DND-41 (cell line): ENCODE data around the gene ROBO4.

Source experiments
- ATAC-seq: fragments of 200-7000 bp; cut with Tn5 transposase; 3 replicates; pipeline ENCODE4 v1.9.1; 2021; ENCODE audit warnings: low read depth; ENCODE audit not compliant: insufficient read depth
- DNase-seq: peaks from one replicate; pipeline ENCODE4 v3.0.0-alpha.2; 2020
- H2AFZ ChIP-seq: 2 replicates; pipeline ENCODE4 v1.6.0; 2012; ENCODE audit warnings: low read depth, low read length
- H3K27ac ChIP-seq: 2 replicates; pipeline ENCODE4 v1.5.1; 2012; ENCODE audit warnings: low read length, inconsistent platforms
- H3K27me3 ChIP-seq: fragments of 200-600 bp; sonication (generic); 2 replicates; pipeline ENCODE4 v1.6.0; 2012; ENCODE audit warnings: low read length, mild to moderate bottlenecking, inconsistent platforms; ENCODE audit not compliant: insufficient read depth, poor library complexity
- H3K36me3 ChIP-seq: 2 replicates; pipeline ENCODE4 v1.5.1; 2012; ENCODE audit warnings: low read length, inconsistent platforms; ENCODE audit not compliant: insufficient read depth
- H3K4me1 ChIP-seq: 2 replicates; pipeline ENCODE4 v1.5.1; 2012; ENCODE audit warnings: mild to moderate bottlenecking, low read length; ENCODE audit not compliant: insufficient read depth
- H3K4me2 ChIP-seq: 2 replicates; pipeline ENCODE4 v1.6.0; 2012; ENCODE audit warnings: mild to moderate bottlenecking, moderate library complexity, low read length, inconsistent platforms; ENCODE audit not compliant: insufficient read depth
- H3K4me3 ChIP-seq, 2 experiments: fragments of 200-600 bp in 1 of 2; shearing (Covaris generic) in 1 of 2; 2 replicates each; pipeline ENCODE4 v1.5.1; 2012 to 2016; ENCODE audit warnings: inconsistent platforms in 2 of 2, low read length in 2 of 2, mild to moderate bottlenecking in 2 of 2, low read depth in 1 of 2, moderate library complexity in 1 of 2
- H3K79me2 ChIP-seq: 2 replicates; pipeline ENCODE4 v1.6.0; 2012; ENCODE audit warnings: low read length, inconsistent platforms; ENCODE audit not compliant: insufficient read depth
- H3K9ac ChIP-seq: 2 replicates; pipeline ENCODE4 v1.6.0; 2012; ENCODE audit warnings: low read depth, mild to moderate bottlenecking, inconsistent platforms, low read length, moderate library complexity
- H3K9me3 ChIP-seq: 2 replicates; pipeline ENCODE4 v1.5.1; 2012; ENCODE audit warnings: low read length, moderate library complexity, mild to moderate bottlenecking, inconsistent platforms; ENCODE audit not compliant: insufficient read depth, severe bottlenecking
- H4K20me1 ChIP-seq: 2 replicates; pipeline ENCODE4 v1.6.0; 2012; ENCODE audit warnings: low read length; ENCODE audit not compliant: insufficient read depth
- EZH2 ChIP-seq: IDR thresholded peaks from 3 replicates; pipeline ENCODE4 v1.6.1; 2012; ENCODE audit warnings: borderline replicate concordance, low read depth, mild to moderate bottlenecking, moderate library complexity, low read length, inconsistent platforms; ENCODE audit not compliant: severe bottlenecking
- TF ChIP-seq, protein P1 (sequence below): IDR thresholded peaks from 2 replicates; pipeline ENCODE4 v1.5.1; 2012; ENCODE audit warnings: borderline replicate concordance, low read length, moderate library complexity, mild to moderate bottlenecking; ENCODE audit not compliant: poor library complexity, severe bottlenecking; ENCODE audit errors: extremely low read depth

ROBO4 gene

DNA sequence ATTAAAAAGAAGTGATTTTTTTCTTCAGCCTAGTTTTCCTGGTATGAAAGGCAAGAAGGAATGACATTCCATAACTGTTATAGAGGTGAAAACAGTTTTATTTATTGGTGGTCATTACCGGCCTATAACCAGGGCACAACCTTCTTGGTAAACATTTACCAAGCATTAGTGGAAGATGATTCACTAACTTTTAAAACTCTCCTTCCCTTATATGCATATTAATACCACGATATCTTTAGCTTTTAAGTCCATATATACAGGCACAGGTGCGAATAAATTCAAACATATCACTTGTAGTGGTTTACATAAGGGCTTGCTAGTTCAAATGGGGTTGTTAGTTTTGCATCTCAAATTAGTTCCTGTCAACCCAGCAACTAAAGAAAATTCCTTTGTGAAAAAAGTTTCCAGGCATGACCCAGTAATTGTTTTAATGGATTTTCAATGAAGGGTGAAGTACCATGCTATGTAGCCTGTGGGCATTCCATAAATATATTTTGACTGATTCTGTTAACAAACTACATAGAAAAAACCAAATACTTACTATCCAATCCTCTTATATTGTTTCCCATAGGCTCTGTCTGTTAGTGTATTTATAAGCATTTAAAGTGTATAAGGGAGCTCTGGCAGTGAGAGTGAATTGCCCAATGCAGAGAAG is 63.0 kb downstream of the ROBO4 start:
- ATAC-seq (no peak), DNase-seq (no peak)
- Histone ChIP-seq H3K4me3 (no peak overlapping the region), H3K79me2 (no peaks in the 10 kb centered on the region), H3K9ac (no peak overlapping the region), H2AFZ (no peak overlapping the region), H3K9me3 (no peaks in the 10 kb centered on the region), H3K4me2 (no peak overlapping the region), H3K27me3 (peaks cover 3% of the 10 kb centered on the region), H3K27ac (no peak overlapping the region), H3K36me3 (no peaks in the 10 kb centered on the region), H4K20me1 (no peaks in the 10 kb centered on the region), H3K4me1 (no peaks in the 10 kb centered on the region)
- TF ChIP-seq EZH2: no peak
- TF ChIP-seq, protein P1, sequence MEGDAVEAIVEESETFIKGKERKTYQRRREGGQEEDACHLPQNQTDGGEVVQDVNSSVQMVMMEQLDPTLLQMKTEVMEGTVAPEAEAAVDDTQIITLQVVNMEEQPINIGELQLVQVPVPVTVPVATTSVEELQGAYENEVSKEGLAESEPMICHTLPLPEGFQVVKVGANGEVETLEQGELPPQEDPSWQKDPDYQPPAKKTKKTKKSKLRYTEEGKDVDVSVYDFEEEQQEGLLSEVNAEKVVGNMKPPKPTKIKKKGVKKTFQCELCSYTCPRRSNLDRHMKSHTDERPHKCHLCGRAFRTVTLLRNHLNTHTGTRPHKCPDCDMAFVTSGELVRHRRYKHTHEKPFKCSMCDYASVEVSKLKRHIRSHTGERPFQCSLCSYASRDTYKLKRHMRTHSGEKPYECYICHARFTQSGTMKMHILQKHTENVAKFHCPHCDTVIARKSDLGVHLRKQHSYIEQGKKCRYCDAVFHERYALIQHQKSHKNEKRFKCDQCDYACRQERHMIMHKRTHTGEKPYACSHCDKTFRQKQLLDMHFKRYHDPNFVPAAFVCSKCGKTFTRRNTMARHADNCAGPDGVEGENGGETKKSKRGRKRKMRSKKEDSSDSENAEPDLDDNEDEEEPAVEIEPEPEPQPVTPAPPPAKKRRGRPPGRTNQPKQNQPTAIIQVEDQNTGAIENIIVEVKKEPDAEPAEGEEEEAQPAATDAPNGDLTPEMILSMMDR: no peak
